GM13977 (cell line): ENCODE results near the gene UGCG.

ENCODE experiments used
- DNase-seq: peaks from one replicate; pipeline ENCODE4 v3.0.0; 2012; ENCODE audit warnings: low spot score
- CTCF ChIP-seq: IDR thresholded peaks from 2 replicates; pipeline ENCODE4 v1.5.1; 2012; ENCODE audit warnings: mild to moderate bottlenecking, control low read depth; ENCODE audit not compliant: insufficient read depth; ENCODE audit errors: extremely low read depth, missing control alignments
- in situ Hi-C: fragments of 300-500 bp; cut with MboI; formaldehyde crosslinking; loops from one replicate; pipeline ENCODE4 v1.12.0; 2022; ENCODE audit warnings: low sequenced_read_pairs, low pct_unique_long_range_greater_than_20kb, mixed read lengths, inconsistent platforms; ENCODE audit not compliant: unreplicated experiment

UGCG gene

GRCh38 chr9:111934747-111935146 lies 38.1 kb downstream of the UGCG start:
- no peak for TF ChIP-seq CTCF
- in situ Hi-C loops: no loop called here
- DNase-seq: no peak

GRCh38 chr9:111936391-111936790 lies 39.8 kb downstream of the UGCG start:
- in situ Hi-C loops: no loop called here
- TF ChIP-seq CTCF: no peak

GRCh38 chr9:111937301-111937700 lies 40.7 kb downstream of the UGCG start:
- DNase-seq: no peak
- TF ChIP-seq CTCF: no peak
- in situ Hi-C loops: no loop called here

More at GRCh38 chr9:111936391-111936790, 39.8 kb downstream of the UGCG start:
- DNase-seq: no peak

GRCh38 chr9:111937781-111938426 lies 41.3 kb downstream of the UGCG start:
- no peak for TF ChIP-seq CTCF
- in situ Hi-C loops: no loop called here
- peak; percentile 33 for DNase-seq

- no peak for DNase-seq
- in situ Hi-C loops: no loop called here
- no peak for TF ChIP-seq CTCF
Measured at GRCh38 chr9:111938427-111938800, 41.8 kb downstream of the UGCG start.

- TF ChIP-seq CTCF: no peak
- DNase-seq: no peak
- in situ Hi-C loops: no loop called here
Measured at GRCh38 chr9:111939322-111939721, 42.7 kb downstream of the UGCG start.
